HG03196 (cell line): ENCODE measurements around the gene SLC14A1.

ENCODE experiments used
- ATAC-seq: cut with Tn5 transposase; IDR thresholded peaks from one replicate; pipeline ENCODE4 v1.9.1; 2021; ENCODE audit not compliant: unreplicated experiment

SLC14A1 gene

DNA sequence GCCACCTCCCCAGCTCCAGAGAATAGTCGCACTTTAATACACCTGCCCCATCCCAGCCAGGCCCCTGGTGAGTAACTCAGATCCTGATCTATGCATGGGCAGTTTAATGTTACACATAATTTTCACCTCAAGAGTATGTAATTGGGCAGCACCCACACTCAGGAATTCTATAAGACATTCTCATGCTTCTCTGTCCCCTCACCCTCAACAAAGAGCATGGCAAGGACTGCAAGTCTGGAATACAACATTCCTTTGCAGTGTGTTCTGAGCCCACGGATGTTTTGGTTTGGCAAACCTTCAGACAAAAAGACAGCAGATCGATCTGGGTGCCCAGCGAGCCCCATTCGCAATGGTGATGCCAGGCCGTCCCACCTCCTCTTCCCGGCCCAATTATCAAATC is 4.9 kb upstream of the SLC14A1 start:
- no peak for ATAC-seq

DNA sequence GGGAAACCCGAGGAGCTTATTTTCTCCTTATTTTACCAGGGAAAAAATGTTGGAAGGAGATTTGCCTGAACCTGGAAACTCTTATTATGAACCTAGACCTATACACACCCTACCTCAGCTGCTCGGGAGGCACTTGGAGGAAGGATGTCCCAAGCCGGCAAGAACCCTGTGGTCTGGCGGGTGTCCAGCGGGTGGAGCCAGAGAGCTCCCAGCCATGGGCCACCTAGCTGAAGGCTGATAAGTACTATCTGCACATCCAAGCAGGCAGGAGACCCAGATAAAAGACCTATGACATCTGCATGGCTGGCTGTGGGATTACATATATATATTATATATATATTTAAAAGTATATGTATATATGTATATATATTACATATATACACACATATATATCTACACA is 1.1 kb upstream of the SLC14A1 start:
- ATAC-seq, result peak; percentile 89

DNA sequence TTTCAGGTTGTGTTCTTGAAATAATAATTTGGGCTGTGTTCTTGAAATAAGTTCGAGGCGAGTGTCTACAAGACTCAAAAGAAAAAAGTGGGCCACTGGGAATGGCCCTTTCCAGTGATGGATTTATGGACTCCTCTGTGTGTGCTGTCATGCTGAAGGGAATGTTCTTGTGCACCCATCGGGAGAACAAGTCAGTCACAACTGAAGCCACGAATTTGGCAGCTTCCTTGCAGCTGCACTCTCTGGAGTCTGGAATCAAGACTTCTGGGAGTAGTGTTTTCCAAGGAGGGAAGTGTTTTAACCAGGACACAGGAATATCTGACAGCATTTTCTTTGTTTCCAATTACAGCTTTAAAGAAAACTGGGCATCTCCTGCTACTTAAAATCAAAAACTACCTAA is 620 bp downstream of the SLC14A1 start:
- no peak for ATAC-seq

DNA sequence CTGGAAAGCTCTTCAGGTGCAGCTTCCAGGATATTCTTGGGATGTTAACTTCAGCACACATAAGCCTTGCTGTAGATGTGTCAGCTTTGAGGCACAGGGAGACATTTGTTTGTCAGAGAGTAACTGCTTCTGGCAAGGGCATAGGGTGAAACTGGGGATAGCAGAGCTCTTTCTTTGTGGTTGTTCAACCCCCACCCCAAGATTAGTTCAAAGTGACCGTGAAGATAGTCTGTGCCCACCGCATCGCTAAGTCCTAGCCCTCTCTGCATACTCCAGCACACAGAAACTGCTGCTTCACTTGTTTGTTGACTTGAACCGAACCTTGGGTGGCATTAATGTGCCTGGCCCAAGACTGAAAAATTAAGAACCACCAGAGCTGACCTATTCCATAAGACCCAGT is 1.4 kb downstream of the SLC14A1 start:
- no peak for ATAC-seq

DNA sequence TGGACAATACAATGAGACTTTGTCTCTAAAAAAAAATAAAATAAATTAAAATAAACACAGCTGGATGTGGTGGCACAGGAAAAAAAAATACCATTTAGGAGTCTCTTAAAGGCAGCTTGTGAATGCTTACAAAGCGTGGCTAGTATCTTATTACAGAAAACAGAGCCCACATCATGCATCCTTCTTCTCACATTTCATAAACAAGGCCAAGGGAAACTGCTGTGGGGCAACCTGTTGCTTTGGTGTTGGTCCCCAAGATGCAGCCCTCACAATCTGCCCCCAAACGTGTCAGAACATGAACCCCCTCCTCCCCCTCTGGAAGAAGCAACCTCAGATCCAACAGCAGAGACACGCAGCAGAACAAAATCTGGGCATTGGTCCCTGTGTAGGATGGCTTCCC is 2.6 kb downstream of the SLC14A1 start:
- ATAC-seq, result no peak

DNA sequence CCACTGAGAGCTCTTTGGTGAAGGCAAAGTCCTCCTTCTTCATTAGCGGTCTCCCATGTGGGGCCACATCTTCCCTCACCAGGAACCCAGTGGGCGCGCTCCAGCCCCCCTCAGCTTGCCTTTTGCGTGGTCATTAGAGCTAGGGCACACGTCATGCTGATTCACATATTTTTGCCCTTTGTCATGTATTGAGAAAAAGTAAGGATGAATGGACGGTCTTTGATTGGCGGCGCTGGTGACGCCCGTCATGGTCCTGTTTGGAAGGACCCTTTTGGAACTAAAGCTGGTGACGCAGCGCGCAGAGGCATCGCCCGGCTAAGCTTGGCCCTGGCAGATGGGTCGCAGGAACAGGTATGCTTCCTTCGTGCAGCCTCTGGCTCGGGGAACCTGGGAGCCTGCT is 3.1 kb downstream of the SLC14A1 start:
- ATAC-seq, result no peak

DNA sequence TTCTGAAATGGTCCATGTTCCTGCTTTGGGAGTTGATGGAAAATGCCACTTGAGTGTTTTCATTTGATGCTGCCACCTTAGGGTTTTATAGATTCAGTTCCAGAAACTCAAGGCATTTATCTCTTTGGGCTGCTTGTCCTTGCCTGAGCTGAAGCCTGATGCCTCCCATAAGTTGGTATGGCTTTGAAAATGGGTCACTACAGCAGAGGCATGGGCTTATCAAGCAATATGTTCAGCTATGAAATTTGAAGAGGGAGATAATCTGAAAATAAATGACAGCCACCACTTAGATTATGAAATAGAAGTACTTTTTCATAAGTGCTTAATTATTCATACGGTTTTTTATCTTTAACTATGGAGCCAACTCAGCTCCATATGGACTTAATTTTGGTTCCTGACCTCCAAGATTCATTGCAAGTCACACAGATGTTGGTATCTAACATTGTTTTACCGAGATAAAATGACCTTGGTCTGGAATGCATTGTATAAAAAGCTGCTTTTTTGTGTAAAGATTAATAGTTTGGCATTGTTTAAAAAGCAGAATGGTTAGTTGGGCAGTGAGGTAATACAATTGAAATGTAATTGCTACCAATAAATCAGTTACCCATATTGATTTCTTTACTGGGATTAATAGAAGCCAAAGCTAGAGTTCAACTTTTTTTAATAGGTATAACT is 4.5 kb downstream of the SLC14A1 start:
- no peak for ATAC-seq

DNA sequence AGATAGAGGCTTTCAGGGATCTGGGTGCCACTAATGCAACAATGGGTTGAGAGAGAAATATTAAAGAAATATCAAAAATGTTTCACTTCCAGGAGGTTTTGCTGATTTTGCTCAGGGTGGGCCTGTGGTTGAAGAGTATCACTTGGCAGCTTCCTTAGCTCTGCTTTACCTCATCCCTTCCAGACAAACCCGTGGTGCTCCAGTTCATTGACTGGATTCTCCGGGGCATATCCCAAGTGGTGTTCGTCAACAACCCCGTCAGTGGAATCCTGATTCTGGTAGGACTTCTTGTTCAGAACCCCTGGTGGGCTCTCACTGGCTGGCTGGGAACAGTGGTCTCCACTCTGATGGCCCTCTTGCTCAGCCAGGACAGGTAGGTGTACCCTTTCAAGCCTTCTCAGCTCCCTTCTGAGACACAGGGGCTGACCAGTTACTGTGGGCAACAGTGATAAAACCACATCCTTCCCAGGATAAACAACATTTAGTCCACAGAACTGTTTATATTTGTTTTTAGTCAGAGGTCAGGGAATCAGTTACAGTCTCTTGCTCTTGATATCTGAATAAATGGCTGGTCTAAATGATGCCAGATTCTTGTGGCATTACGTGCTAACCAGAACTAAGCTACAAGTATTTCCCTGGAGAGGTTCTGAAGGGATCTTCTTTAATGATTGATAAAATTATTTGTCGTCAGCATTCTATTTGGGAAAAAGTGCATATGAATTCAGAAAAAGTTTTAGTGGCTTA is 7.0 kb downstream of the SLC14A1 start:
- ATAC-seq, result no peak

DNA sequence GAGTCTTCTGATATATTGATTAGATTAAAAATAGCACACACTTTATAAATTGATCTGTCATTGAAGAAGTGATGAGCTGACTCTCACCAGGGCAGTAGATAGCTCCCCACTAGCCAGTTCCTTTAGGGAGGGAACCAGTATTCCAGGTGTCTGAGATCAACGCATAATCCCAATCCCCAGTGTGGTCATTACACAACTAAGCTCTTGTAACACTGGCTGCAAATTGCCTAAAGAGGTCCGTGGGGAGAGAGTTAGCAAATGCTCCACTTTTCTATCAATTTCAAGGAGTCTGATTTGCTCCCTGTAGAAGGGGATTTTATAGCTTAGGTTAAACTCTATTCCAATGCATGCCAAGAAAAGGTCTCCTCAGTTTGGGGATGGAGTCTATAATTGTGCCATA is 7.7 kb downstream of the SLC14A1 start:
- no peak for ATAC-seq

DNA sequence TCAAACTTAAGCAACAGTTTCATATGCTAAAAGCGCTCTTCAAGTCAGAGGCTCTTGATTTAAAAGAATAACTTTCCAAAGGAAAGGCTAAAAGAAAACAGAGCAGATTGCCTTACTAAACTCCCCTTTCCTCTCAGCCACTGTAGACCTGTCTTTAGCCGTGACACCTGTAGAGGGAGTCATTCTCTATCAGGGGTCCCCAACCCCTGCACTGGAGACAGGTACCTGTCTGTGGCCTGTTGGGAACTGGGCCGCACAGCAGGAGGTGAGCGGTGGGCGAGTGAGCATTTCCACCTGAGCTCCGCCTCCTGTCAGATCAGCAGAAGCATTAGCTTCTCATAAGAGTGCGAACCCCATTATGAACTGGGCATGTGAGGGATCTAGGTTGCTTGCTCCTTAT is 9.6 kb downstream of the SLC14A1 start:
- no peak for ATAC-seq

DNA sequence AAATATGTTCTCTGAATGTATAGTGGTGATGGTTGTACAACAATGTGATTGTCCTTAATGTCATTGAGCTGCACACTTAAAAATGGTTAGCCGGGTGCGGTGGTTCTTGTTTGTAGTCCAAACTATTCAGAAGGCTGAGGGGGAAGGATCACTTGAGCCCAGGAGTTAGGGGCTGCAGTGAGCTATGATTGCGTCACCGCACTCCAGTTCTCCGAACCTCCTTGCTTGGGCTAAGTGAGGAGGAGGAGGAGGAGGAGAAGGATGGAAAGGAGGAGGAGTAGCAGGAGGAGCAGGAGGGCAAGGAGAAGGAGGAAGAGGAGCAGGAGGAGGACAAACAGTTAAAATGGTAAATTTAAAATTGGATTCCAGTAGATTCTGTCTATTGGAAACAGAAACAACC is 10.5 kb downstream of the SLC14A1 start:
- no peak for ATAC-seq

DNA sequence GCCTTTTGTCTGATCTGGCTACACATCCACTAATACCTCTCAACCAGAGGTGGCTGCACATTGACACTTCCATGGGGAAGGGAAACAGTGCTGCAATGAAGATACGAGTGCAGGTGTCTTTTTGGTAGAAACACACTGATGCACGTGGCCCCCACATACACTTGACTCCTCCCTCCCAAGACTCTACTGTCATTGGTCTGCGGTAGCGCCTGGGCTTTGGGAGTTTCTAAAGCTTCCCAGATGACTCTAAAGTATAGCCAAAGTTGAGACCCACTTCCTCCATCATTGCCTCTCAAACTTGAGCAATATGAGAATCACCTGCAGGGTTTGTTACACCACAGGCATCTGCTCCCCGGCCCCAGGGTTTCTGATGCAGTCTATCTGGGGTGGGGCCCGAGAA is 11.0 kb downstream of the SLC14A1 start:
- ATAC-seq, result no peak

DNA sequence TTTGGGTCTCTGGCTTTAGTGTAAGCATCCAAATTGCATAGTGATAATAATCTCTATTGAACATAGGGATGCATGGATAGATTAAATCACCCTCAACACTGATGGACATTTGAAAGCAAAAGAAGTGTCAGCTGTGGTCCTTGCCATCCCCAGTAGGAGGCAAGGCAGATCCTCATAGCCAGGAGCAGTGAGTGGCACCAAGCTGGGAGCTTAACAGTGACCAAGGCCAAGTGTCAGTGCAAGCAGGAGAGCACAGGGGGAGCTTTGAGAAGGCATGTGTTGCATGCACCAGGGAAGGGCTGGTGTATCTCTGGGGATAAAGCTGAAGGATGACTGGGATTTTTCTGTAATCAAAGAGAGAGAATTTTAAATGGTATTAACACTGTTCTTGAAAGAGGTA is 14.7 kb downstream of the SLC14A1 start:
- ATAC-seq, result no peak

DNA sequence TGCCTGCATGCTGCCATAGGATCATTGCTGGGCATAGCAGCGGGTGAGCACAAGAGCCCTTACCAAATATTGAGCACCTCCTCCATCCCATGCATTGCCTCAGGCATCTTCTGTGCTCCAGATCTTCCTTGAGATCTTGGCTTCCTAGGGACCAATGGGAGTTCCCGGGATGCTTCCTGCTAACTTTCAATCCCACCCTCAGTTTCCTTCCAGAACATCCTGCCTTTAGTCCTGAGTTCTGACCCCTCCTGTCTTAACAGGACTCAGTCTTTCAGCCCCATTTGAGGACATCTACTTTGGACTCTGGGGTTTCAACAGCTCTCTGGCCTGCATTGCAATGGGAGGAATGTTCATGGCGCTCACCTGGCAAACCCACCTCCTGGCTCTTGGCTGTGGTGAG is 15.3 kb downstream of the SLC14A1 start:
- no peak for ATAC-seq

DNA sequence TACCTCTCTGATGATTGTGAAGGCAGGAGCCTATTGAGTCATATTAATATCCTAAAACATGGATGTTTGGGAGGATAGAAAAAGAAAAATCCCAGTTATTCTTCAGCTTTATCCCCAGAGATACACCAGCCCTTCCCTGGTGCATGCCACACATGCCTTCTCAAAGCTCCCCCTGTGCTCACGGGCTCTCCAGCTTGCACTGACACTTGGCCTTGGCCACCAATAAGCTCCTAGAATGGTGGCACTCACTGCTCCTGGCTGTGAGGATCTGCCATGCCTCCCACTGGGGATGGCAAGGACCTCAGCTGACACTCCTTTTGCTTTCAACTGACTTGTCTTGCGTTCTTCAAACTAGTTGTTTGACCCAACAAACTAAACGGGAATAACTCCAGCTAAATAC is 15.9 kb downstream of the SLC14A1 start:
- no peak for ATAC-seq

DNA sequence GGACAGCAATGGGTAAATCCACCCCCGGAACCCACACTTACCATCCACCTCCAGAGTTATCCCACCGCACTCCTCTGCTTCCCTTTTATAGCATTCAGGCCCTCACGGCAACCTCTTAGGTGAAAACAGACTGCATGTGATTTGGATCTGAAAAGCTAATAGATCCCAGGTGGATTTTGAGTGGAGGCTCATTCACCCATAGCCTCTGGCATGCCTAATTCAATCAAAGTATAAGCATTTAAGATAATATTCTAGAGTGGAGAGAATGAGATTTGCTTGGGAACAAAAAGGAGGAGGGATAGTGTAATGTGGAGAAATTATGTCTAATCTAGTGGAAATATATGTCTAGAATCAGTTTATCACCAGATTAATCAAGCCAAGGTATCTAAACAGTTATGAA is 17.1 kb downstream of the SLC14A1 start:
- ATAC-seq, result no peak

DNA sequence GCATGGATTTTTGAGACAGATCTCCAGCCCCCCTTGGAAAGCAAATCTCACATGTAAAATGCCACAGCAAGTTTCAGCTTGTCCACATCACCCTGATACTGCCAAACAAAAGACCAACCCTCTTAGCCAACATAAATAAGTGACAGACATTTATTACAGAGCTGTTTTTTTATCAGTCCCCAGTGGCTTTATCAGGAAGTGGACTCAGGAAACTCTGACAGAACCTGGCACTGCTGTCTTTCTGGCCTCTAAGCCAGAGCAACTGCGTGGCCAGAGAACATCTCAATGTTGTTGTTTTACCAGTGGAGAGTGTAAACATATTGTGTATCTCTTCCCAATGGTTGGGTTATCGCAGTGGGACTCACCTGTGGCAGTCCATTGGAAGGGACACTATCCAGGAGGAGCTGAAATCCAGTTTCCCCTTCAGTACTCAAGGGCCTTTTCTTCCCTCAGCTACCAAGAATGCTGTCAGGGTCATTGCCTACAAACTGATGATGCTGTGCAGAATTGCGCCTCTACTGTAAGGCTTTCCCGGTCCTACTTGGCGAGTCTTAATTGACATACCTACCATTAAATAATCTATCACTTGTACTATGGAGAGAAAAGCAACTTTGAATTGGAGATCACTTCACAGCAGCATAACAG is 22.0 kb downstream of the SLC14A1 start:
- ATAC-seq, result no peak

DNA sequence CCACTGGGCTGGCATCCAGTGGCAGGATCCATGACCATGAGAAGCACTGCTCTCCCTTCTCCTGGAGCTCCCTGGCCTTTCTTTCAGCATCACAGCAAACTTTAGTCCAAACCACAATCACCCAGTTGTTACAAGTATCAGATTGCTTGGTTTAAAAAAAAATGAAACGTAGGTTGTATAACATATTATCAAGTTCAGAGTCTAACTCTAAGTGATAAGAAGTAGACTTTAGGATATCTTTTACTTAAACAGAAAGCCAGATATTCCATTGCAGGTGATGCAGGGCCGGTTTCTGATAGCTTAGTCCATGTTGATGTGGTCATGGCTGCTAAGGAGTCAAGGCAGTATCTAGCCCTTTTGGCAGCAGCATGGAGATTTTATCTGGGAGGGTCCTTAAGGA is 24.5 kb downstream of the SLC14A1 start:
- ATAC-seq, result no peak

DNA sequence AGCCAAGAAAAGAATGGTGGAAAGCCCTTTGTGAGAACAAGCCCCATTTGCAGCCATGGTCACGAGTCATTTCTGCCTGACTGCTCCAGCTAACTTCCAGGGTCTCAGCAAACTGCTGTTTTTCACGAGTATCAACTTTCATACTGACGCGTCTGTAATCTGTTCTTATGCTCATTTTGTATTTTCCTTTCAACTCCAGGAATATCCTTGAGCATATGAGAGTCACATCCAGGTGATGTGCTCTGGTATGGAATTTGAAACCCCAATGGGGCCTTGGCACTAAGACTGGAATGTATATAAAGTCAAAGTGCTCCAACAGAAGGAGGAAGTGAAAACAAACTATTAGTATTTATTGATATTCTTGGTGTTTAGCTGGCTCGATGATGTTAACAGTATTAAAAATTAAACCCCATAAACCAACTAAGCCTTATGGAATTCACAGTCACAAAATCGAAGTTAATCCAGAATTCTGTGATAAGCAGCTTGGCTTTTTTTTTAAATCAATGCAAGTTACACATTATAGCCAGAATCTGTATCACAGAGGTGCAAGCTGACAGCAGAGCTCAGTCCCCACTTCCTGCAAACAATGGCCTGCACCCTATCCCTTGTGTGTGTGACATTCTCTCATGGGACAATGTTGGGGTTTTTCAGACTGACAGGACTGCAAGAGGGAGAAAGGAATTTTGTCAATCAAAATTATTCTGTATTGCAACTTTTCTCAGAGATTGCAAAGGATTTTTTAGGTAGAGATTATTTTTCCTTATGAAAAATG is 26.1 kb downstream of the SLC14A1 start:
- ATAC-seq, result no peak

DNA sequence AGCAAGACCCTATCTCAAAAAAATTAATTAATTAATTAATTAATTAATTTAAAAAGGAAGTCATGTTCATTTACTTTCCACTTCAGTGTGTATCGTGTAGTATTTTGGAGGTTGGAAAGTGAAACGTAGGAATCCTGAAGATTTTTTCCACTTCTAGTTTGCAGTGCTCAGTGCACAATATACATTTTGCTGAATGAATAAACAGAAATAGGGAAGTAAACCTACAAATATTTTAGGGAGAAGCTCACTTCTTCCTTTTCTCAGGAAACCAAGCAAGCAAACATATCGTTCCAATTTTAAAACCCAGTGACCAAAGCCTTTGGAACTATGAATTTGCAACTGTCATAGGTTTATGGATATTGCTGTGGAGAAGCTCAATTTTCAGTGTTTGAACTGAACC is 27.8 kb downstream of the SLC14A1 start:
- no peak for ATAC-seq

DNA sequence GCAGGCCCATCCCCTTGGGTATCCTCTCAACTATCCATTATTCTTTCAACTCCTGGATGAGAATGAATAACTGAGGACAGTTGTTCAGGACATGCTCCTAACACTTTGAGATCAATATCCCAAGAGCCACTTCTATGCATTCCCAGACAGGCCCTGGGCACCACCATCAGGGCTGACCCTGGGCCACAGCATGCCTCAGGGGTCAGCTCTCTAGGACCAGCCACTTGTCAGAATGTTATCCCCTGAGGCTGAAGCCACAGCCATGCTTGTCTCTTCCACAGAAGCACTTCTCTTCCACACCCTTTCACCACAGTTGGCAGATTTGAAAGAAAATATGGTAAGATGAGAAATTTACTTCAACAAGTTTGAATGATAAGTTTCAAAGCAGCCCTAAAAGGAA is 28.7 kb downstream of the SLC14A1 start:
- ATAC-seq, result no peak

DNA sequence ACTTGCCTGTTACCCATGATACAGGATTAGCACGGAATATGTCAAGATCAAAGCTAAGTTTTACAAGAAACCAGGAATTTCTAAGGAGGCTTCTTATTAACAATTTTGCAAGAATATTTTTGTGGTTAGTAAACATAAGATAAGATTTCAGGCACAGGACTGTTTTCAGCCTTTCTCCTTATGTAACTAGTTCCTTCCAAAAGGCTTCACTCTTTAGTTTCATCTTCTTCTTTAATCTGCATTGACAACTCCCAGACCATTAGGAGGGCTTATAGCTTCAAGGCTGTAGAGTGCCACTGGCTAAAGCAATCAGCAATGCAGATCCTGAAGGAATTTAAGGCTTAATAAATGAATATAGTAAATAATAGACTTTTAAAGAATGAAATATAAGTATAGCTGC is 29.3 kb downstream of the SLC14A1 start:
- no peak for ATAC-seq
